ENCODE results near the gene ADGRA1.

DNA sequence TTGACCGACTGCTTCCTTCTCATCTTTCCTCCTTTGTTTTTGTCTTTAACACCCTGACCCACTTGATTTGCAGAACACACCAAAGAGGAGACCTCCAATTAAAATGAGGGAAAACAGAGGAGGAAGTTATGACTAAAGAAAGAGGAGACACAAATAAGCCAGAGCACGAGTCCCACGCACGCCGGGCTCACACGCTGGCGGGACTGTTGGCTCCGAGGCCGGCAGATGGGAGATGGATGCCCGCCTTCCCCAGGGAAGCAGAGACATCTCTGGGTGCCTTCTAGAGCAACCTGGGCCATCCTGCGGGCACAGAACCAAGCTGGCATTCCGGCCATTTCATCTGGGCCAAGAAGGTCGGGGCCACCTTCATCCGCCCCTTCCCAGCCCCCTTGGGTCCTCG lies 5.6 kb downstream of the ADGRA1 start:
- TF ChIP-seq, protein P1, sequence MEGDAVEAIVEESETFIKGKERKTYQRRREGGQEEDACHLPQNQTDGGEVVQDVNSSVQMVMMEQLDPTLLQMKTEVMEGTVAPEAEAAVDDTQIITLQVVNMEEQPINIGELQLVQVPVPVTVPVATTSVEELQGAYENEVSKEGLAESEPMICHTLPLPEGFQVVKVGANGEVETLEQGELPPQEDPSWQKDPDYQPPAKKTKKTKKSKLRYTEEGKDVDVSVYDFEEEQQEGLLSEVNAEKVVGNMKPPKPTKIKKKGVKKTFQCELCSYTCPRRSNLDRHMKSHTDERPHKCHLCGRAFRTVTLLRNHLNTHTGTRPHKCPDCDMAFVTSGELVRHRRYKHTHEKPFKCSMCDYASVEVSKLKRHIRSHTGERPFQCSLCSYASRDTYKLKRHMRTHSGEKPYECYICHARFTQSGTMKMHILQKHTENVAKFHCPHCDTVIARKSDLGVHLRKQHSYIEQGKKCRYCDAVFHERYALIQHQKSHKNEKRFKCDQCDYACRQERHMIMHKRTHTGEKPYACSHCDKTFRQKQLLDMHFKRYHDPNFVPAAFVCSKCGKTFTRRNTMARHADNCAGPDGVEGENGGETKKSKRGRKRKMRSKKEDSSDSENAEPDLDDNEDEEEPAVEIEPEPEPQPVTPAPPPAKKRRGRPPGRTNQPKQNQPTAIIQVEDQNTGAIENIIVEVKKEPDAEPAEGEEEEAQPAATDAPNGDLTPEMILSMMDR (IDR thresholded peaks at IDR 0.05; ENCODE audit: low read length): no peak
- TF ChIP-seq EZH2 (IDR thresholded peaks at IDR 0.05; ENCODE audit: borderline replicate concordance, low read length): no peak

Measured in OCI-LY1 (cell line).